BLaER1 treated with 17β-estradiol and CSF1 and Interleukin-3, amounts not matched to agents 10 nM and 100 nM (cell line): ENCODE measurements around the gene VPS16.

ENCODE experiments used
- H3K27ac ChIP-seq, 11 experiments: shearing (Covaris generic); formaldehyde crosslinking; 2 replicates each; pipeline ENCODE4 v1.8.1; 2022
- H3K27me3 ChIP-seq, 11 experiments: shearing (Covaris generic); formaldehyde crosslinking; 2 replicates each; pipeline ENCODE4 v1.8.1; 2022
- H3K36me3 ChIP-seq, 11 experiments: shearing (Covaris generic); formaldehyde crosslinking; 2 replicates each; pipeline ENCODE4 v1.8.1; 2022
- H3K4me1 ChIP-seq, 10 experiments: shearing (Covaris generic); formaldehyde crosslinking; 2 replicates each; pipeline ENCODE4 v1.8.1; 2022
- H3K4me2 ChIP-seq, 11 experiments: shearing (Covaris generic); formaldehyde crosslinking; 2 replicates each; pipeline ENCODE4 v1.8.1; 2022
- H3K4me3 ChIP-seq, 10 experiments: shearing (Covaris generic); formaldehyde crosslinking; 2 replicates each; pipeline ENCODE4 v1.8.1; 2022
- H3K9ac ChIP-seq, 11 experiments: shearing (Covaris generic); formaldehyde crosslinking; 2 replicates each; pipeline ENCODE4 v1.8.1; 2022
- H3K9me3 ChIP-seq, 11 experiments: shearing (Covaris generic); formaldehyde crosslinking; replicated peaks in 1 of 11; 2 replicates each; pipeline ENCODE4 v1.8.1; 2022
- H4K20me1 ChIP-seq, 11 experiments: shearing (Covaris generic); formaldehyde crosslinking; 2 replicates each; pipeline ENCODE4 v1.8.1; 2022
- Cebpa-rat ChIP-seq, 11 experiments: shearing (Covaris generic); IDR thresholded peaks; 2 replicates each; pipeline ENCODE4 v1.8.1; 2022

VPS16 gene

DNA sequence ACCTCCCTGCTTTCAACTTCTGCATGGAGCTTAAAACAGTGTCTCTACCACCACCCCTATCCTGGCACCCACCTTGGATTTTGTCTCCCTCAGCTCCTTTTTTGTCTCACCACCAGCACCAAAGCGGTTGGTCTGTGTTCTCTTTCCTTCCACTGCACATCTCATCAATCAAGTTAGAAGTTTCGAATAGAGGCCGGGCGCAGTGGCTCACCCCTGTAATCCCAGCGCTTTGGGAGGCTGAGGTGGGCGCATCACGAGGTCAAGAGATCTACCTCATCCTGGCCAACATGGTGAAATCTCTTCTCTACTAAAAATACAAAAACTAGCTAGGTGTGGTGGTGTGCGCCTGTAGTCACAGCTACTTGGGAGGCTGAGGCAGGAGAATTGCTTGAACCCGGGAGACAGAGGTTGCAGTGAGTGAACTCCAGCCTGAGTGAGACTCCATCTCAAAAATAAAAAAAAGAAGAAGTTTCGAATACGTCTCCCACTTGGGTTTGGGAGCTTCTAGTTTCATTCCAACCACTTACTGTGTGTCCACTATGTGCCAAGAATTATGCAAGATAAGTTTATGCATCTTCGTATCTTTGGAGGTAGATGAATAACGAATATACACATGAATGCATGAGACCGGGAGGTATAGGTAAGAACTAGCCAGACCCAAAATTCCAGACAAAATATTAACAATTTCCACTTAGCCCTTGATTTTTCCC is 6.0 kb upstream of the VPS16 start:
- TF ChIP-seq Cebpa-rat (IDR thresholded peaks at IDR 0.05), result no peak
- H4K20me1 ChIP-seq, result no peaks in the 10 kb centered on the region
- no peak overlapping the region for H3K4me3 ChIP-seq

GRCh38 chr20:2835331-2835796 is 5.2 kb upstream of the VPS16 start:
- no peaks in the 10 kb centered on the region for H3K27me3 ChIP-seq
- H3K9me3 ChIP-seq, result no peaks in the 10 kb centered on the region
- no peaks in the 10 kb centered on the region for H4K20me1 ChIP-seq
- H3K4me3 ChIP-seq, result no peak overlapping the region
- H3K36me3 ChIP-seq, result no peaks in the 10 kb centered on the region; a peak in 4 of 22 replicates
- peaks cover 31 to 73% (median 47%) of the 10 kb centered on the region in 10 experiments for H3K4me1 ChIP-seq
- H3K27ac ChIP-seq, result no peak overlapping the region
- H3K4me2 ChIP-seq, result peak overlapping the region in 1 of 11 experiments; percentile 32; a peak in 1 of 22 replicates
- H3K9ac ChIP-seq, result no peak overlapping the region
- TF ChIP-seq Cebpa-rat (IDR thresholded peaks at IDR 0.05), result no peak

More for the DNA sequence above, 6.0 kb upstream of the VPS16 start:
- H3K27me3 ChIP-seq, result no peaks in the 10 kb centered on the region
- H3K9me3 ChIP-seq, result no peaks in the 10 kb centered on the region
- peak overlapping the region in 2 of 11 experiments; percentile 45 to 46; a peak in 4 of 22 replicates for H3K4me2 ChIP-seq
- no peaks in the 10 kb centered on the region; a peak in 4 of 22 replicates for H3K36me3 ChIP-seq
- no peak overlapping the region for H3K9ac ChIP-seq
- peaks cover 23 to 67% (median 38%) of the 10 kb centered on the region in 10 experiments for H3K4me1 ChIP-seq
- no peak overlapping the region for H3K27ac ChIP-seq

GRCh38 chr20:2836035-2836434 is 4.5 kb upstream of the VPS16 start:
- H3K9ac ChIP-seq, result no peak overlapping the region
- no peak overlapping the region for H3K4me2 ChIP-seq
- no peak overlapping the region for H3K4me3 ChIP-seq
- H3K27me3 ChIP-seq, result no peaks in the 10 kb centered on the region
- H3K9me3 ChIP-seq, result no peaks in the 10 kb centered on the region
- no peak for TF ChIP-seq Cebpa-rat (IDR thresholded peaks at IDR 0.05)
- no peak overlapping the region for H3K27ac ChIP-seq
- no peaks in the 10 kb centered on the region for H4K20me1 ChIP-seq
- peaks cover 31 to 73% (median 47%) of the 10 kb centered on the region in 10 experiments for H3K4me1 ChIP-seq
- no peaks in the 10 kb centered on the region; a peak in 4 of 22 replicates for H3K36me3 ChIP-seq

DNA sequence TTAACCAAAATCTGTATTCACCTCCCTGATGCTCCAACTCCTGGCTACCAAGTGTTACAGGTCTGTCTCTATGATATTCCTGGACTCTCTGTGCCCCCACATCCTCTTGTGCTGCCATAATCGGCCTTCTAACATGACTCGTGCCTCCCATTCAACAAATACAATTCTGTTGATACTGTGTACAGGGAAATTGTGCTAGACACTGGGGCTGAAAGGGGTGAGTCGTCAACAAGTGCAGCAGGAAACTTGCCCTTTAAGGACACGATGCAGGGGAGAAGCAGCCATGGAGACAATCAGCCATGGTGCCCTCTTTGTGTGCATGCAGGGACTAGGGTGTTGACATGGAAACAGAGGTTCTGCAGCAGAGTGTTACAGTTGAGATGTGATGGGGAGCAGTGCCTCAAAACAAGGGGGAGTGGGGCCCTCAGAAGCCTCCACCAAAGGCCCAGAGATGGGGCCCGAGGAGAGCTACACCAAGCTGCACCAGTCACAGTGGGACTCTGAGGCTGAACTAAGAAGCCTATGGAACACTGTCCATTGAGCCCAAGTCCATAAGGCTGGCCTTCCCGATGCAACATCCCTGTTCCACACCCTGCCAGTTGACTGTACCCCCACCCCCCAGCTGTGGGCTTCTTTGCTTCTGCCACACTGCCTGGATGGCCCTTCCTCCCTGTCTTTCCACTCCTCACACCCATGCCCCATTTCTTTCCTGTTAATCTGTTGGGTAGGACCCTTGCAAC is 3.2 kb upstream of the VPS16 start:
- no peak for TF ChIP-seq Cebpa-rat (IDR thresholded peaks at IDR 0.05)
- H3K9ac ChIP-seq, result no peak overlapping the region
- H3K4me2 ChIP-seq, result peak overlapping the region; percentile 68 to 95 (median 88)
- peaks cover 40 to 71% (median 45%) of the 10 kb centered on the region in 10 experiments for H3K4me1 ChIP-seq
- no peaks in the 10 kb centered on the region for H3K27me3 ChIP-seq
- no peaks in the 10 kb centered on the region for H4K20me1 ChIP-seq
- no peaks in the 10 kb centered on the region for H3K9me3 ChIP-seq
- peak overlapping the region in 2 of 11 experiments; percentile 15 to 53; a peak in 1 of 22 replicates for H3K27ac ChIP-seq
- no peak overlapping the region for H3K4me3 ChIP-seq
- H3K36me3 ChIP-seq, result no peaks in the 10 kb centered on the region; a peak in 4 of 22 replicates

- Histone ChIP-seq H3K36me3 (peaks cover 0 to 3% (median 0%) of the 10 kb centered on the region in 11 experiments; a peak in 5 of 22 replicates), H3K9me3 (no peaks in the 10 kb centered on the region), H3K9ac (peak overlapping the region in 4 of 11 experiments; percentile 17 to 52 (median 46); a peak in 9 of 22 replicates), H3K27me3 (no peaks in the 10 kb centered on the region), H3K4me3 (peak overlapping the region in 3 of 10 experiments; percentile 1 to 27 (median 18); a peak in 1 of 20 replicates), H3K27ac (peak overlapping the region in 5 of 11 experiments; percentile 32 to 55 (median 45); a peak in 7 of 22 replicates), H3K4me2 (peak overlapping the region; percentile 68 to 95 (median 88)), H3K4me1 (peaks cover 39 to 63% (median 42%) of the 10 kb centered on the region in 10 experiments), H4K20me1 (no peaks in the 10 kb centered on the region; a peak in 2 of 22 replicates)
- TF ChIP-seq Cebpa-rat (IDR thresholded peaks at IDR 0.05), result no peak
These were observed 2.3 kb upstream of the VPS16 start for GRCh38 chr20:2838170-2838797.

DNA sequence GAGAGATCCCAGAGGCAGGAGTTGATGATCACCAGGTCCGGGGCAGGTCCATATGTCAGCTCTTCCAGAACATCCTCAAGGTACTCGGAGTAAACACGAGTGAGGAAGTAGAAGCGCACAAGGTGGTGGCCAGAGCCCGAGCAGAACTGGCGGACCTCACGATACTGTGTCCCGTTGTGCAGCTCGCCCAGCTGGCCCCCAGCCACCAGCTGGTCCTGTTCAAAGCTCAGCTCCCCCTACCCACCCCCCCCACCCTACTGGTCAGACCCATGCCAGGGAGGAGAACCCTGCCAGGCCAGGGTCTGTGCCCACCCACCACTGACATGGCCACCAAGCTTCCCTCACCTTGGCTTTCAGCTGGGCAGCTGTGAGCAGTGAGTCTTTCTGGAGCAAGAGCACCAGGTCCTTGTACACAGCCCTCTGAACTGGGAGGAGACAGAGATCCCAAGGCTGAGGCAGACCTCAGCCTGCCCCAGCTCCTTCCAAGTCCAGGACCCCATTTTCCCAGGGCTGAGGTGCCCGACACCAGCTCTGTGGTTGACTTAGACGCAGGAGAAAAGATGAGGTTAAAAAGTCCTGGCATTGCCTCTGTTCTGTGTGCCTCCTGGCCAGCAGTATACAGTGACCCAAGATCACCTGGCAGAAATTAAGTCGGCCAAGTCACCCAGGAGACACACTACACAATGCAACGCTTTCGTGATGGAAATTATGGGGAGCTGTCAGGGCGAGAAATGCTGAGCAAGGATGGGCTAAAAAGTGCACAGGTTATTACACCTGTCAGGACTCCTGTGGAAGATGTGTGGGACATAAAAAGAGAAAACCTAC is 1.5 kb upstream of the VPS16 start:
- no peak for TF ChIP-seq Cebpa-rat (IDR thresholded peaks at IDR 0.05)
- Histone ChIP-seq H3K4me3 (0 out of 20 replicates have a peak overlapping the region, but pooled peaks of 3 of the 10 experiments have one; percentile 1 to 27 (median 18)), H3K9me3 (no peaks in the 10 kb centered on the region)

GRCh38 chr20:2839732-2840137 is 810 bp upstream of the VPS16 start:
- Histone ChIP-seq H3K9me3 (no peaks in the 10 kb centered on the region), H3K4me3 (peak overlapping the region; percentile 70 to 89 (median 80)), H3K36me3 (peaks cover 0 to 13% (median 0%) of the 10 kb centered on the region in 11 experiments; a peak in 5 of 22 replicates), H3K27me3 (no peaks in the 10 kb centered on the region), H3K4me2 (peak overlapping the region; percentile 85 to 95 (median 89)), H4K20me1 (peaks cover 0 to 9% (median 0%) of the 10 kb centered on the region in 11 experiments; a peak in 4 of 22 replicates), H3K27ac (peak overlapping the region; percentile 86 to 98 (median 94); a peak in 21 of 22 replicates), H3K9ac (peak overlapping the region in 9 of 11 experiments; percentile 79 to 93 (median 88); a peak in 17 of 22 replicates), H3K4me1 (peaks cover 39 to 48% (median 42%) of the 10 kb centered on the region in 10 experiments)
- TF ChIP-seq Cebpa-rat (IDR thresholded peaks at IDR 0.05), result no peak

More for the DNA sequence above, 1.5 kb upstream of the VPS16 start:
- Histone ChIP-seq H3K4me2 (peak overlapping the region; percentile 85 to 95 (median 89)), H4K20me1 (peaks cover 0 to 6% (median 0%) of the 10 kb centered on the region in 11 experiments; a peak in 4 of 22 replicates), H3K4me1 (peaks cover 39 to 55% (median 42%) of the 10 kb centered on the region in 10 experiments), H3K36me3 (peaks cover 0 to 10% (median 0%) of the 10 kb centered on the region in 11 experiments; a peak in 5 of 22 replicates), H3K9ac (peak overlapping the region in 4 of 11 experiments; percentile 17 to 52 (median 46); a peak in 6 of 22 replicates), H3K27me3 (no peaks in the 10 kb centered on the region), H3K27ac (peak overlapping the region in 6 of 11 experiments; percentile 32 to 97 (median 49); a peak in 7 of 22 replicates)
